ELF-1 (cell line): ENCODE data around the gene CAPN12.
"Not testable (repeated sequence)": the region's sequence is repeated elsewhere in the genome, so short reads cannot be mapped to it uniquely, and the experiment has no call there.

ENCODE experiments used
- DNase-seq: peaks from one replicate; pipeline ENCODE4 v3.0.0-alpha.2; 2016; ENCODE audit warnings: low read depth, low spot score

CAPN12 gene

GRCh38 chr19:38771569-38771968 is 27.3 kb upstream of the CAPN12 start:
- DNase-seq, result not testable (repeated sequence)

GRCh38 chr19:38770949-38771275 is 26.6 kb upstream of the CAPN12 start:
- not testable (repeated sequence) for DNase-seq

- not testable (repeated sequence) for DNase-seq
These were observed 26.1 kb upstream of the CAPN12 start for GRCh38 chr19:38770228-38770948.

- DNase-seq, result peak; percentile 78
These were observed 25.4 kb upstream of the CAPN12 start for GRCh38 chr19:38769635-38770211.

- no peak for DNase-seq
These were observed 22.2 kb upstream of the CAPN12 start for GRCh38 chr19:38766276-38767047.

GRCh38 chr19:38765214-38765613 is 20.9 kb upstream of the CAPN12 start:
- no peak for DNase-seq

GRCh38 chr19:38763795-38764220 is 19.5 kb upstream of the CAPN12 start:
- DNase-seq, result no peak

- DNase-seq, result not testable (repeated sequence)
These were observed 17.7 kb upstream of the CAPN12 start for GRCh38 chr19:38761884-38762389.

GRCh38 chr19:38760805-38761517 is 16.7 kb upstream of the CAPN12 start:
- DNase-seq, result not testable (repeated sequence)

- no peak for DNase-seq
These were observed 15.3 kb upstream of the CAPN12 start for GRCh38 chr19:38759590-38760003.

- DNase-seq, result not testable (repeated sequence)
These were observed 9.9 kb upstream of the CAPN12 start for GRCh38 chr19:38754196-38754595.

GRCh38 chr19:38753783-38754182 is 9.5 kb upstream of the CAPN12 start:
- not testable (repeated sequence) for DNase-seq

- peak; percentile 3 for DNase-seq
These were observed 1.0 kb upstream of the CAPN12 start for GRCh38 chr19:38745316-38745715.

- DNase-seq, result no peak
These were observed 600 bp upstream of the CAPN12 start for GRCh38 chr19:38744874-38745273.

GRCh38 chr19:38743394-38744297 is 628 bp downstream of the CAPN12 start:
- peak; percentile 4 for DNase-seq

GRCh38 chr19:38742906-38743305 is 1.4 kb downstream of the CAPN12 start:
- DNase-seq, result no peak

- DNase-seq, result no peak
These were observed 2.0 kb downstream of the CAPN12 start for GRCh38 chr19:38742296-38742695.

GRCh38 chr19:38741670-38742069 is 2.6 kb downstream of the CAPN12 start:
- peak; percentile 1 for DNase-seq

- no peak for DNase-seq
These were observed 3.3 kb downstream of the CAPN12 start for GRCh38 chr19:38740932-38741331.

GRCh38 chr19:38740257-38740592 is 4.0 kb downstream of the CAPN12 start:
- no peak for DNase-seq
